ENCODE results near the gene RBP3.

RBP3 gene

DNA sequence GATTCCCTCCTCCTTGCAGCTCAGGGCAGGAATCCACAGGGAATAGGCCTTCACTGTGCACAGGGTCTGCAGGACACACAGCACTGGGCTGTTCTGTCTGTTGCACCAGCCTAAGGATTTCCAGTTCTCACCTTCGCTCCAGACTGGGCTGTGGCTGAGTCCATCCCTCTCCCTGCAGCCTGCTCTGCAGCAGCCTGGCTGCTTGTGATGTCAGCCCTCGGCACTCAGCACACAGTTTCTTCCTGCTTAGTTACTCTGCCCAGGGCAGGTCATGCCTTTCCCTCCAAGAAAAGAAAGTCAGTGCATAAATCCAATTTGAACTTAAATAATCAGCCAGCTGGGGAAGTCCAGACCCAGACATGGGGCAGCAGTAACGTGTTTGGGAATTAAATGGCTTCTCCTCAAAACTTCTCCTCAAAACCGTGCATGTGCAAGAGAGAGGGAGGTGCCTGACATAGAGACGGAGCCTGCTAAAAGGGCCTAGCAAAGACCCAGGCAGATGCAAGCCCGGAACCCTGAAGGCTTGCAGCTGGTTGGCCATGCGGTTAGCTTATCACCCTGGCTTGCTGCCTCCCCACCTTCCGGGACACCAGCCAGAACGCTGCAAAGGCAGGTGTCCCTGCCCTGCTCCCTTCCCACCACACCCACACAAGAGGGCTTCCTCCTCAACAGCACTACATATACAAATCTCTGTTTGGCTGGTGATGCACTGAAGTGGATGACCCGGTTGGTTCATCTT, 36.8 kb upstream of the RBP3 start:
- TF ChIP-seq ZNF274 (IDR thresholded peaks at IDR 0.05; ENCODE audit: low read depth, low read length), result no peak
- no peak overlapping the region for H3K4me3 ChIP-seq (ENCODE audit: low read length)

DNA sequence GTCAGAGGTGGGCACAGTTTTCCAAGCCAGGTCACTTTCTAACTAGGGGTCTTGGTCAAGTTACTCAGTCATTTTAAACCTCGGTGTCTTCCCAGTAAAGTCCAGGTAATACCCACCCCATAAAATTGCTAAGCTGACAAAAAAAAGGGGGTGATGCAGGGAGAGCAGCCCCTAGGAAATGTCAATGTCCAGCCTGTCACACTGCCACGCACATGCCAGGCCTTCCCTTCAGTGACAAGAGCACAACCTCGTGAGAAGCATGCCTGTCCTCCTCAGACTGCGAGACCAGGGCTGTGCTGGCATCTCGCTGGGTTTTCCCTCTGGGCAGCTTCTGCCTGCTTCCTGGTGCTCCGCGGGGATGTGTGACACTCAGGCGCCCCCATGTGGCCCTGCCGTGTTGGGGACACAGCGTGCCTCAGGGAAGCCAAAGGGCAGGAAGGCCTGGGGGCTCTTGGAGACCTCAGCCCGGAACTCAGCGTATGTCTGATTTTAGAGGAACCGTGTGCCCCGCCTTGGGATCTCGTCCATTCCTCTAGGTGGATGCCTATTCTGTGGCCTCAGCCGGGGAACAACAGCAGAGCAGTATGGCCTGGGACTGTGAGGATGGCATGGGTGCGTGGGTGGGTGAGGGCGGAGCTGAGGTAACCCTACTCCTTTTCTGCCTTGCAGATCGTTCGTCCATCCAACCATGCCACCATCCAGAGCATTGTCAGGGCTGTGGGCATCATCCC, 36.1 kb upstream of the RBP3 start:
- H3K4me3 ChIP-seq (ENCODE audit: low read length), result no peak overlapping the region
- TF ChIP-seq ZNF274 (IDR thresholded peaks at IDR 0.05; ENCODE audit: low read depth, low read length), result no peak

DNA sequence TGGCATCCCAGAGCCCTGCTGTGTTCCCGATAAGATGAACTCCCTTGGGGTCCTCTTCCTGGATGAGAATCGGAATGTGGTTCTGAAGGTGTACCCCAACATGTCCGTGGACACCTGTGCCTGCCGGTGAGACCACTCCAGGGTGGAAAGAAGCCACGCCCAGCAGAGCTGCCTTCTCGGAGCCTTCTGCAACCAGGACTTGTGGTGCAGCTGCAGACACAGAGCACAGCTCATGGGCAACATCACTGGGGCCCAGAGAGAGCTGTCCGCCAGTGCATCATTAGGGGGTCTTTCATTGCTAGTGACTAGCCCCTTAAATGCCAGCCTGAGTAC, 35.5 kb upstream of the RBP3 start:
- H3K4me3 ChIP-seq (ENCODE audit: low read length), result no peak overlapping the region
- no peak for TF ChIP-seq ZNF274 (IDR thresholded peaks at IDR 0.05; ENCODE audit: low read depth, low read length)

DNA sequence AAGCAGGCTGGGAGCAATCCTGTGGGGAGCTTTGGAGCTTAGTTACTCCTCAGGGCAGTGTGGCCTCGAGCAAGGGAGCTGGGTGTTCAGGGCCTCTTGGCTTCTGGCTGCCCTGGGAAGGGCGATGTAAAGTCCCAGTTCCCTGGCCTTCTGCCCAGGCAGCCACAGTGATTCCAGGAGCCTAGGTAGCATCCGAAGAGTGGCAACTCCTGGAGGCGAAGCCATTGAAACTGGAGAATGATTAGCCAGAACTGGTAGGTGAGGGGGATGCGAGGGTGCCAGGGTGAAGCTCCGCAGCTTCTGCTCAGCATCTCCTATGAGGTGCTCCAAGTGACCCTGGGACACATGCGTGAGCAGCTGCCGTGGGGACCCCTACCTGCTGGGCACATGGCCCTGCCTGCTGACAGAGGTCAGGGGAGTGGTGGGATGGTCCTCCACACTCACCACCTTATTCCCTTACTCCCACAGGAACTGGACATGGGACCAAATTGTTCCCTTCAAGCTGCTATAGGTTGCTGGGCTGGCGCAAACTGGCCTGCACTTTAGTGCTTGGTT, 33.7 kb upstream of the RBP3 start:
- no peak overlapping the region for H3K4me3 ChIP-seq (ENCODE audit: low read length)
- TF ChIP-seq ZNF274 (IDR thresholded peaks at IDR 0.05; ENCODE audit: low read depth, low read length), result no peak

DNA sequence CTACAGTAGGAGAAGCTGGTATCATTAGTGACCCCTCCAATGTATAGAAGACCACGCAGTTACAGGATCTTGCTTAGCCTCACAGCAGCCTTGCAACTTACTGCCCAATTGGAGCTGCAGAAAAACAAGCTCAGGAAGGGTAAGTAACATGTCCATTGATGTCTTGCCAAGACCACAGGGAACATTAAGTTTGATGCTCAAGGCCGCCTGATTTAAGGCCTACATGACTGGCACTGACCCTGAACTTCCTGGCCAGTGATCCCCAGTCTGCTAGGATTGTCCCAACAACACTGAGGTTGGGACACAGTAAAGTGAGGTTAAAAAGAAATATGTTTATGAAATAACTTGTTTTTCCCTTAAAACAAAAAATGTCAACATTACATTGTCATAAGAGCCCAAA, 32.7 kb upstream of the RBP3 start:
- H3K4me3 ChIP-seq (ENCODE audit: low read length), result no peak overlapping the region
- TF ChIP-seq ZNF274 (IDR thresholded peaks at IDR 0.05; ENCODE audit: low read depth, low read length), result no peak

DNA sequence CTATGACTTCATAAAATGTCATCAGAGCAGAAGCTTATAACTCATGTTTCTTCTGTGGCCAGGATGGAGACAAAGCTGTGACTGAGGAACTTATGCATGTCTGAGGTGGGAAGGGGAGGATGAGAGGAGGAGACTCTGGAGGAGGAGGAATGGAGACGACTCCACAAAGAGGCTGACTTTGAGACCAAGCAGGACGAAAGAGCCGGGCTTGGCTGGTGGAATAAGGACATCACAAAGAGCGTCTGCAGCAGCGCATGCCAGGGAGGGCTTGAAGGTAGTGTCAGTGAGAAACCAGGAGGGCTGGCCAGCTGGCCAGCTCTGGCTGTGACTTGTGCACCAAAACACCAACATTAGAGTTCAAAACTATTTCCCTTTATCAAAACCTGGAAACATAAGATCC, 32.0 kb upstream of the RBP3 start:
- H3K4me3 ChIP-seq (ENCODE audit: low read length), result no peak overlapping the region
- TF ChIP-seq ZNF274 (IDR thresholded peaks at IDR 0.05; ENCODE audit: low read depth, low read length), result no peak

DNA sequence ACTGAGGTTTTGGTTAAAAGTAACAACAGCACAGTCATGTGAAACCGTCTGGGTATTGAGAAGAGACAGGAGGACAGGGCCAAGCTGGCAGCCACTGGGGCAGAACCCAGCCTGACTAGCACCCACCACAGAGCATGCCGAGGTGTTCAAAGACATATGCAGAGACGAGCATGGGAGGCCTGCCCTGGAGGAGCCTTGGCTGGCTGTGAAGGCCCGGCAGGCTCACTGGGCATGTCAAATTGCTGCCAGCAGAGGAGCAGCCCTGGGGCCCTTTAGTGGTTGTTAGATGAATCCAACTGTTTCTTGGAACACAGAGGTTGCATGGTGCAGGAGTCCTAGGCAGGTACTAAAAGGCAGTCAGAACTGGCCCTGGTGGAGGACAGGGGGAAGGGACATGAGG, 30.9 kb upstream of the RBP3 start:
- no peak overlapping the region for H3K4me3 ChIP-seq (ENCODE audit: low read length)
- TF ChIP-seq ZNF274 (IDR thresholded peaks at IDR 0.05; ENCODE audit: low read depth, low read length), result no peak

DNA sequence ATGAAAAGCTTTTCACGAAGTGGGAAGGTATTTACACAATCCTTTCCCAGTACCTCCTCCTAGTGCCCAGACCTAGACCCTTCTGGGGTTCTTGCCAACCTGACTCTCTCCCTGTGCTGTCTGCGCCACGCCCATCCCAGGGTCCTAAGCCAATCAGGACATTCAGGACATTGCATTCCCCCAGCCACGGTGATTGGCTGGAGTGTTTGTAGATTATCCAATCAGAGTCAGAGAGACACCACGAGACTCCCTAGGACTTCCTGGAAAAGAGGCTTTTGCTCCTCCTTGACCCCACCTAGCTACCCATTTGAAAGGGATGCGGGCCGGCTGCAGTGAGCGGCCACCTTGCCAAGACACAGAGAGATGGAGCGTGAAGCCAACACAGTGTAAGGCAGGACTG, 29.5 kb upstream of the RBP3 start:
- TF ChIP-seq ZNF274 (IDR thresholded peaks at IDR 0.05; ENCODE audit: low read depth, low read length), result no peak
- no peak overlapping the region for H3K4me3 ChIP-seq (ENCODE audit: low read length)

DNA sequence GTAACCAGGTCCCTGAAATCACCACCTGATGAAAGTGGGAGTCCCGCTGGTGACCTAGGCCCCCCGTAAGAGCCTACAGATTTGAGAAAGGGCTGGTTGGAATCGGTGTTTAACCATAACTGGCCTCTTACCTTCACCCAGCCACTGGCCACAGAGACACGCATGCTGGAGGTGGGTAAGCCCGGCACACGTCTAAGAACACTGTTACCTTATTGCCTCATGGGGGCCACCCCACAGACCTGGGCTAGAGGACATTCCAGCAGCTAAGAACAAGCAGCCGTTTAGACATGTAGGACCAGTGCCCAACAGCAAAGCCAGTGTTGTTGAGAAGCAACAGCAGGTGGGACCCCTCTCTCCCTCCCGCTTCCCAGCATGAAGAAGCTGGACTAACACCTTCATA, 28.4 kb upstream of the RBP3 start:
- TF ChIP-seq ZNF274 (IDR thresholded peaks at IDR 0.05; ENCODE audit: low read depth, low read length), result no peak
- no peak overlapping the region for H3K4me3 ChIP-seq (ENCODE audit: low read length)

DNA sequence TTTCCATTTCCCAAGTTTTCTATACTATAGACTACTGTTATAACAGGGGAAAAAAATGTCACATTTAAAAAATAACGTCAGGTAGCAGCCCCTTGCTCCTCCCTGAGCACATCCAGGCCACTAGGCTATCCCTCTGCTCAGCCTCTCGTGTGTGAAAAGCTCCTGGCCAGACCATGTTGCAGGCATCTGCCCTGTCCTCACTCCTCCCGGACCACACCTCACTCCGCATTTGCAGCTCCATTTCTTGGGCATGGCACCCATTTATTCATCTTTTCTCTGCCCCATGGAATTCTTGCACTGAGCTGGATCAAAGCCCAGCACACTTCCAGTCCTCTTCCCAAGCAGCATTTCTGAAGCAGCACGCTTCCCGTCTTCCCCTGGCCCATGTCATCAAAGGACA, 27.4 kb upstream of the RBP3 start:
- TF ChIP-seq ZNF274 (IDR thresholded peaks at IDR 0.05; ENCODE audit: low read depth, low read length), result no peak

DNA sequence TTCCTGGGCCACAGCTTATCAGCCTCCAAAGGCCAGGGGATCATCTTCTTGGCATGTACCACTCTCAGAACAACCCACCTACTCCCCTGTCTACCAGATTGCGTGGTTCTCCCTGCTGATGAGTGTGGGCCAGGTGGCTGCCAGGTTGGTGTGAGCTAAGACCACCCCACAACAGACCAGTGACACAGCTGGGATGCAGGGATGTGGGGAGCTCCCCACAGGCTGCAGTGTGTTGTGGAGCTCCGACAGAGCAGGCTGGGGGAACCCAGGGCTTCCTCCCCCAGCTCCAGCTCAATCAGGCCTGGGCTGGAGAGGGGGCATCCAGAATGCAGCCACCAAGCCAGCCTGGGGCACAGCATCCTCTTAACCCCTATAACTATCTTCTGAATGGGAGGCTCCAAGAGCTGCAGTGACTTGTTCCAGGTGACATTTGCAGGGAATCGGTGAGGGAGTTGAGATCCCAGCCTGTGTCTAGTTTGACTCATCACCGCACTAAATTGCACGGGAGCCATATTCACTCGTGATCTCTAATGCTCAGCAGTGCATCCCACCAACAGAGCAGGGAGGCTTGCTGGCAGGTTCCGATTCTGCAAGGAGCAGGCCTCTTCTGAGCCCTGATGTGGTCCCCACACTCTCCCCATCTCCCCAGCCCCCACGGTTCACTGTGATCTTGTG, 26.5 kb upstream of the RBP3 start:
- no peak overlapping the region for H3K4me3 ChIP-seq (ENCODE audit: low read length)
- no peak for TF ChIP-seq ZNF274 (IDR thresholded peaks at IDR 0.05; ENCODE audit: low read depth, low read length)

More for the DNA sequence above, 27.4 kb upstream of the RBP3 start:
- no peak overlapping the region for H3K4me3 ChIP-seq (ENCODE audit: low read length)

DNA sequence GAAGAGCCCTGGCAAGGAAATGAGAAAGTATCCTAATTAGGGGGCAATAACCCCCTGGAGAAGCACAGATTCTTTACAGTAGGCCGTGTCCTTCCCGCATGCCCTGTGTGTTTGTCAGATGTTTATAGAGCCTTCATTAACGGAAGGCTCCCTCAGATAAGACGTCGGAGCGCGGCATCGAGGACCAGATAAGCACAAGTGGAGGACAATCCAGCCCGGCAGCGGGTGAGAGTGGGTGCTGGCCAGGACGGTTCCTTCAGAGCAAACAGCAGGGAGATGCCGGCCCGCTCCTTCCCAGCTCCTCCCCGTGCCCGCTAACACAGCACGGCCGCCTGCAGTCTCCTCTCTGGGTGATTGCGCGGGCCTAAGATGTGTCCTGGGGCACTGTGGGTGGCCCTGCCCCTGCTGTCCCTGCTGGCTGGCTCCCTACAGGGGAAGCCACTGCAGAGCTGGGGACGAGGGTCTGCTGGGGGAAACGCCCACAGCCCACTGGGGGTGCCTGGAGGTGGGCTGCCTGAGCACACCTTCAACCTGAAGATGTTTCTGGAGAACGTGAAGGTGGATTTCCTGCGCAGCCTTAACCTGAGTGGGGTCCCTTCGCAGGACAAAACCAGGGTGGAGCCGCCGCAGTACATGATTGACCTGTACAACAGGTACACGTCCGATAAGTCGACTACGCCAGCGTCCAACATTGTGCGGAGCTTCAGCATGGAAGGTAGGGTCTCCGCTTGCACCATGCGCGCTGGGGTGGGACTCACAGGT, 25.7 kb upstream of the RBP3 start, which contains the start of gene GDF2:
Gene GDF2 (plus strand): TSS at position 155 of the 762 bp plus-strand sequence. CDS start 215 bp downstream, at position 370.
- no peak within 1 kb of the TSS for H3K4me3 ChIP-seq (ENCODE audit: low read length)
- TF ChIP-seq ZNF274 (IDR thresholded peaks at IDR 0.05; ENCODE audit: low read depth, low read length), result no peak

DNA sequence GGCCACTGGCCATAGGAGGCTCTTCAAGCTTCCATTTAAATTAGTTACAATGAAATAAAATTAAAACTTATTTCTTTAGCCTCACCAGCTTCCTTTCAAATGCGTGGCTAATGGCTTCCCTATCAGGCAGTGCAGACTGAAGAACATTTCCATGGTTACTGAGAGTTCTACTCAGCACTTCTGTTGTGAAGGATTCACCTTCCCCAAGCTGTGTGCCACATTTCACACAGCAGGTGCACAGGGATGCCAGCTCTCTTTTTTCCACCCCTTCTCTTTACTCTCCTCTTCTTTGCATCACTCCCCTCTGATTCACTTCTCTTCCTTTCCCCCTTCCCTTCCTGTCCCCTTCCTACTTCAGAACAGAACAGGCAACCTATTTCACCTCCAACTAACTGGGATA, 25.1 kb upstream of the RBP3 start:
- no peak for TF ChIP-seq ZNF274 (IDR thresholded peaks at IDR 0.05; ENCODE audit: low read depth, low read length)
- H3K4me3 ChIP-seq (ENCODE audit: low read length), result no peak overlapping the region

Measured in GM08714 (cell line).